ENCODE results near the gene RTEL1. TPM values are rescaled to one million over a fixed set of nuclear protein-coding genes. Genes with fewer than 3 reads are reported as not detected.
"Not testable (repeated sequence)": the region's sequence is repeated elsewhere in the genome, so short reads cannot be mapped to it uniquely, and the experiment has no call there.

The RTEL1 gene
- polyA plus RNA-seq, 1 donor: 12.2 TPM

GRCh38 chr20:63650486-63650885 lies 7.6 kb upstream of the RTEL1 start:
- not testable (repeated sequence) for DNase-seq

GRCh38 chr20:63651942-63652191 lies 6.2 kb upstream of the RTEL1 start:
- no peak for DNase-seq

- DNase-seq: no peak
Observed at GRCh38 chr20:63652192-63652980, 5.7 kb upstream of the RTEL1 start.

- peak; percentile 89 for DNase-seq
Observed at GRCh38 chr20:63653041-63653973, 4.8 kb upstream of the RTEL1 start, which contains the start of gene STMN3. STMN3 (minus strand) TSS chr20:63653424; CDS start chr20:63653345, 79 bp downstream.

GRCh38 chr20:63653974-63654668 lies 4.0 kb upstream of the RTEL1 start:
- DNase-seq: no peak

GRCh38 chr20:63655249-63655648 lies 2.9 kb upstream of the RTEL1 start:
- no peak for DNase-seq

- DNase-seq: no peak
Observed at GRCh38 chr20:63656451-63656850, 1.7 kb upstream of the RTEL1 start.

GRCh38 chr20:63657260-63657936 lies 714 bp upstream of the RTEL1 start:
- DNase-seq: no peak

GRCh38 chr20:63658749-63659187 lies 656 bp downstream of the RTEL1 start:
- no peak for DNase-seq

GRCh38 chr20:63659370-63659769 lies 1.3 kb downstream of the RTEL1 start:
- no peak for DNase-seq

GRCh38 chr20:63660174-63660573 lies 2.1 kb downstream of the RTEL1 start:
- not testable (repeated sequence) for DNase-seq

- DNase-seq: no peak
Observed at GRCh38 chr20:63660622-63661021, 2.5 kb downstream of the RTEL1 start.

GRCh38 chr20:63661108-63661507 lies 3.0 kb downstream of the RTEL1 start:
- no peak for DNase-seq

GRCh38 chr20:63661959-63662812 lies 4.1 kb downstream of the RTEL1 start:
- no peak for DNase-seq

- DNase-seq: no peak
Observed at GRCh38 chr20:63662813-63663189, 4.7 kb downstream of the RTEL1 start.

GRCh38 chr20:63663332-63664066 lies 5.4 kb downstream of the RTEL1 start:
- DNase-seq: no peak

- no peak for DNase-seq
Observed at GRCh38 chr20:63664143-63664851, 6.2 kb downstream of the RTEL1 start.

- no peak for DNase-seq
Observed at GRCh38 chr20:63664861-63665594, 6.9 kb downstream of the RTEL1 start.

GRCh38 chr20:63665708-63666107 lies 7.6 kb downstream of the RTEL1 start:
- no peak for DNase-seq

All from hindlimb muscle (tissue), 1 donor.